ENCODE data around the gene NADSYN1.

The NADSYN1 gene

GRCh38 chr11:71489311-71490043 lies 36.5 kb downstream of the NADSYN1 start:
- in situ Hi-C loops (cut with MboI; ENCODE audit: low sequenced_read_pairs) = no loop called here

GRCh38 chr11:71490044-71490730 lies 37.2 kb downstream of the NADSYN1 start:
- in situ Hi-C loops (cut with MboI; ENCODE audit: low sequenced_read_pairs) = no loop called here

DNA sequence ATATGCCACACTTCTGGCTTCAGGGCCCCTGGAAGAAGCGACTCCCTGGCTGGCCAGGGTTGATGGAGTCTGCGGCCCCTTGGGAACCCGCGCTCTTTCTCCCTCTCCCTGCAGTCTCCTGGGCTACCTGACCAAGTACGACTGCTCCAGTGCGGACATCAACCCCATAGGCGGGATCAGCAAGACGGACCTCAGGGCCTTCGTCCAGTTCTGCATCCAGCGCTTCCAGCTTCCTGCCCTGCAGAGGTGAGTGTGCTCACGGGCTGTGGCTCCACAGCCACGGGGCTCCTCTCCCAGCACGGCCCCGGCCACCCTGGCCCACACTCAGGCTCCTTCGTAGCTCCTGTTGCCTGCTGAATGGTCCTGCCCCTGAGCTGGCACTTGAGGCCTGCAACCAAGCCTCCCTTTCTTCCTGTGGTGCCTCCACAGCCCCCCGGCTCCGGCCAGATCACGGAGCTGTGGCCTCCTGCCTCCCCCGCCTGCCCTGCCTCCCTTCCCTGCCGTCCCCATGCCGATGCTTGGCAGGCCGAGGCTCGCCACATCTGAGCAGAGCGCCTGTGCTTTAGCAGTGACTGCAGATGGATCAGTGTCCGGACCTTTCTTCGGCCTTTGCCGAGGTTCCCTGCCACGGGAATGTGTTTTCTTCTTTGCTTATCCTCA lies 37.9 kb downstream of the NADSYN1 start:
- in situ Hi-C loops (cut with MboI; ENCODE audit: low sequenced_read_pairs) = no loop called here

DNA sequence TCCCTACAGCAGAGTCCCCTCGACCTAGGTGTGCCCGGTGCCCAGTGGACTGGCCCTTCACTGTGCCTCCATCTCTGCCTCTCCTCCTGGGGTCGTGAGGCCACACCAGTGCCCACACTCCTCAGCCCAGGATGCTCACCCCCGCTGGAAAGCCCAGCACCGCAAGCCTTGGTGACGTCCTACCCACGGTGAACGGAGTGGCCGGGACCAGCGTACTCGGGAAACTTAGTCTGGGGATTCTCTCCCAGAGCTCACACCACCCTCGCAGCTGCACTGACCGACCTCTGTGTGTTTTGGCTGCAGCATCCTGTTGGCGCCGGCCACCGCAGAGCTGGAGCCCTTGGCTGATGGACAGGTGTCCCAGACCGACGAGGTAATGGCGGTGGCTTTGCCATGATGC lies 38.5 kb downstream of the NADSYN1 start:
- in situ Hi-C loops (cut with MboI; ENCODE audit: low sequenced_read_pairs) = no loop called here

DNA sequence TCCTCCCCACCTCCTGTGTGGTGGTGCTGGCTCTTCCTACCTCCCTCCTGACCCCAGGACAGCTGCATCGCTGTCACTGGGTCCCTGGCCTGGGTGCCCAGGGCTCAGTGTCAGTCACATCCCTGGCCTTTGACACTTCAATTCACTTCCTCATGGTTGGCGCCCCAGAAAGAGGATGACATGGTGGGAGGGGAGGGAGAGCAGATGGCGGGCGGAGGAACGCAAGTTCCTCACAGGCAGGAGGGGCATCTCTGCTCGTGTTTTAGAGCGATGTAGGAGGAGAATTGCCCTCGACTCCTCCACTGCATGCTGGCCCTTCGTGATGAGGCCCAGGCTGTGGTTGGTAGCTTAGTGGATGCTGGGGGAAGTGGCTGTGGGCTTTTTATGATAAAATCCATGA lies 38.9 kb downstream of the NADSYN1 start:
- in situ Hi-C loops (cut with MboI; ENCODE audit: low sequenced_read_pairs) = no loop called here

DNA sequence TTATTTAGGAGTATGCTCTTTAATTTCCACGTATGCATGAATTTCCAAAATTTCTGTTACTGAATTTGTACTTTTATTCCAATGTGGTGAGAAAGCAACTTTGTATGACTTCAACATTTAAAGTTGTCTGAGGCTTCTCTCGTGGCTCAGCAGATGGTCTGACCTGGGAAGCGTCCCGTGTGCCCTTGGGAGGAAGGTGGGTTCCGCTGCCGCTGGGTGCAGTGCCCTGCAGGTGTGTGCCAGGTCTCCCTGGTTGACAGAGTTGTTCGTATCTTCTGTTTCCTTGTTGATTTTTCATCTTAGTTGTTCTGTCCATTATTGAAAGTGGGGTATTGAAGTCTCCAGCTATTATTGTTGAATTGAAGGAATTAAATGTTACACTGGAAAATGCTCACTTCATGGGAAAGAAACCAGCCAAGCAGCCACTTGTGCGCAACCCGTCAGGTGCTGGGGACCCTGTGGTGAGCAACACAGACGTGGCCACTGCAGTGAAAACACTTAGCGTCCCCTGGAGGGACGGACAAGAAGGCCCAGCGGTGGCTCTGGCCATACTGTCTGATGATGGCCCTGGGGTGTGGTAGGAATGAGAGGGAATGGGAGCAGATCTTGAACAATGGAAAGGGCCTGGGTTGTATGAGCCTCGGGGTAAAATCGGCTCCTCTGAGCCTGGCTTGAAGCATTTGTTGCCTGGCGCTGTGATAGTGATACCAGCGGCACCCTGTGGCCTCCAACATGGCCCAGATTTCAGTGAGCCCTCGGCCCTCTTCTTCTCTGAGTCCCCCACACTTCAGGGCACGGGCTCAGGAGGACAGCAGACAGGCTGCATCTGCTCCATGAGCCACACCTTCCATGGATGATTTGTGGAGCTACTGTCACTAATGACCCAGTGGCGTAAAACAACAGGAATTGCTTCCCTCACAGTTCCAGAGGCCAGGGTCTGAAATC lies 42.6 kb downstream of the NADSYN1 start:
- in situ Hi-C loops (cut with MboI; ENCODE audit: low sequenced_read_pairs) = no loop called here

DNA sequence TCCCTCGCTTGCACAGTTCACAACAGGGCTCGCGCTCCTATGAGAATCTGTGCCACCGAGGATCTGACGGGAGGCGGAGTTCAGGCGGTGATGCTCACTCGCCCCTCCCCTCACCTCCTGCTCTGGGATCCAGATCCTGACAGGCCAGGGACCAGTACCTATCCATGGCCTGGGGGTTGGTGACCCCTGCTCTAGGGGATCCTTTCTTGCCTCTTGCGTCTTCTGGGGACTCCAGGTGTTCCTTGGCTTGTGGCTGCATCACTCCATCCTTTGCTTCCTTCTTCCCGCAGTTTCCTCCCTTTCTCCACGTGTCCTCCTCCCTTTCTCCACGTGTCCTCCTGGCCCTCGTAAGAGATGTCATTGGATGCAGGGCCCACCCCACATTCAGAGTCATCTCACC lies 43.4 kb downstream of the NADSYN1 start:
- in situ Hi-C loops (cut with MboI; ENCODE audit: low sequenced_read_pairs) = no loop called here

- in situ Hi-C loops (cut with MboI; ENCODE audit: low sequenced_read_pairs) = no loop called here
Measured at GRCh38 chr11:71498091-71498490, 45.1 kb downstream of the NADSYN1 start.

GRCh38 chr11:71499125-71499524 lies 46.1 kb downstream of the NADSYN1 start:
- in situ Hi-C loops (cut with MboI; ENCODE audit: low sequenced_read_pairs) = no loop called here

- in situ Hi-C loops (cut with MboI; ENCODE audit: low sequenced_read_pairs) = no loop called here
Measured at GRCh38 chr11:71499546-71499945, 46.5 kb downstream of the NADSYN1 start.

GRCh38 chr11:71500601-71501021 lies 47.6 kb downstream of the NADSYN1 start:
- in situ Hi-C loops (cut with MboI; ENCODE audit: low sequenced_read_pairs) = no loop called here

GRCh38 chr11:71501071-71501985 lies 48.3 kb downstream of the NADSYN1 start:
- in situ Hi-C loops (cut with MboI; ENCODE audit: low sequenced_read_pairs) = no loop called here

- in situ Hi-C loops (cut with MboI; ENCODE audit: low sequenced_read_pairs) = no loop called here
Measured at GRCh38 chr11:71502026-71502425, 49.0 kb downstream of the NADSYN1 start.

GRCh38 chr11:71502871-71503435 lies 50.0 kb downstream of the NADSYN1 start:
- in situ Hi-C loops (cut with MboI; ENCODE audit: low sequenced_read_pairs) = no loop called here

DNA sequence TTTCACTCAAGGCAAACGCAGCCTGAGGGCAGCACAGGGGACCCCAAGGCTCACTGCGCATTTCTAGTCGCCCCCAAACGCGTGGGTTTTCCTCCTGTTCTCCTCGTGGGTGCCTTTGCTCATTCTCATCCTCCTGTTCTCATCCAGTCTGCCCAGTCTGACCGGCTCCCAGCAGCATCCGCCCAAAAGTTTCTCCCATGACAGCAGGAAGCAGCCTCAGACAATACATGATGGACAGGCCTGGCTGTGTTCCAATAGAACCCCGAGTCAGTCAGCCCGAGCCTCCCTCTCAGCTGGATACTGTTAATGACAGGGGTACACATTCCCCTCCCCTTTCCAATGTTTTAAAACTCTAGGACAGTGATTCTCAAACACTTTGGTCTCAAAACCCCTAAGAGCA lies 51.5 kb downstream of the NADSYN1 start:
- in situ Hi-C loops (cut with MboI; ENCODE audit: low sequenced_read_pairs) = no loop called here

DNA sequence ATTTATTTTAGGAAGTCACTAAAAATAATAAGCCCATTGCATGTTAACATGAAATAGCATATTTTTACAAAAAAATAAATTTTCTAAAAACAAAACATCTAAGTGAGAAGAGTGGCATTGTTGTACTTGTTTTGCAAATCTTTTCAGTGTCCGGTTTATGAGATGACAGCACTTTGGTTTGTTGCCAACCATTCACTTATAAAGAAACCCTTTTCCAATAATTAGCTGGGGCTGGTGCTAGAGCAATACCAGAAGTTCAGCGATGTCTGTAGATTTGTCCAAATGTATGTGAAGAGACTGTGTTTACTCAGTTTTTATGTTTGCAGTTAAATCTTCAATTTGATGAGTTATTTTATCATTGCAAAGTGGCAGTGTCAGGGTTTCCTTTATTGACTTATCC lies 52.0 kb downstream of the NADSYN1 start:
- in situ Hi-C loops (cut with MboI; ENCODE audit: low sequenced_read_pairs) = no loop called here

DNA sequence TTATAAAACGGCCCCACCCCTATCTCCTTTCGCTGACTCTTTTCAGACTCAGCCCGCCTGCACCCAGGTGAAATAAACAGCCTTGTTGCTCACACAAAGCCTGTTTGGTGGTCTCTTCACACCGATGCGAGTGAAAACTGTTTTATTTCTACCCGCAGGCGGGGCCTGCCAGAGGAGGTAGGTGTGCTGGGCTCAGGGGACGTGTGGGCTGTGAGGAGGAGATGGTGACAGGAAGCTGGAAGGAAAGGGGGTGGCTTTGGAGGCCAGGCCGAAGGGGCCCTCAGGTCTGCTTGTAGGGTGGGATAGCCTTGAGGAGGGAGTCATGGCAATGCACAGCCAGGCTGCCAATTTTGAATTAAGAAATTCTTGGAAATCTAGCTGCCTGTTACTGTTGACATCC lies 52.8 kb downstream of the NADSYN1 start:
- in situ Hi-C loops (cut with MboI; ENCODE audit: low sequenced_read_pairs) = no loop called here

- in situ Hi-C loops (cut with MboI; ENCODE audit: low sequenced_read_pairs) = no loop called here
Measured at GRCh38 chr11:71507102-71507501, 54.1 kb downstream of the NADSYN1 start.

Data from HL-60/S4 treated with phorbol 12-myristate 13-acetate at 8.2 ng/mL for 4 days and 3 days (cell line).